Effector memory CD4-positive, alpha-beta T cell (primary cell): ENCODE results near the gene P2RY8.
"Not testable (repeated sequence)": the region's sequence is repeated elsewhere in the genome, so short reads cannot be mapped to it uniquely, and the experiment has no call there.

ENCODE experiments used
- DNase-seq, 3 donors: peaks; one replicate each; pipeline ENCODE4 v3.0.0-alpha.2; 2020
- H3K27ac ChIP-seq: 2 replicates; pipeline ENCODE4 v1.7.0; 2013; ENCODE audit warnings: mild to moderate bottlenecking, low read length, moderate library complexity; ENCODE audit not compliant: insufficient read depth, poor library complexity, severe bottlenecking
- H3K27me3 ChIP-seq: replicated peaks from 2 replicates; pipeline ENCODE4 v1.7.0; 2013; ENCODE audit warnings: mild to moderate bottlenecking, low read length; ENCODE audit not compliant: insufficient read depth, control insufficient read depth, poor library complexity, severe bottlenecking
- H3K36me3 ChIP-seq: 2 replicates; pipeline ENCODE4 v1.7.0; 2013; ENCODE audit warnings: mild to moderate bottlenecking, low read length, moderate library complexity; ENCODE audit not compliant: control insufficient read depth, insufficient read depth
- H3K4me1 ChIP-seq: 2 replicates; pipeline ENCODE4 v1.7.0; 2013; ENCODE audit warnings: low read length, mild to moderate bottlenecking; ENCODE audit not compliant: control insufficient read depth, insufficient read depth, poor library complexity, severe bottlenecking
- H3K4me3 ChIP-seq: 2 replicates; pipeline ENCODE4 v1.7.0; 2013; ENCODE audit warnings: low read length, low read depth, mild to moderate bottlenecking; ENCODE audit not compliant: insufficient read depth, poor library complexity, severe bottlenecking
- H3K9me3 ChIP-seq: 2 replicates; pipeline ENCODE4 v1.7.0; 2013; ENCODE audit warnings: mild to moderate bottlenecking, low read length, moderate library complexity; ENCODE audit not compliant: control insufficient read depth

Gene P2RY8

DNA sequence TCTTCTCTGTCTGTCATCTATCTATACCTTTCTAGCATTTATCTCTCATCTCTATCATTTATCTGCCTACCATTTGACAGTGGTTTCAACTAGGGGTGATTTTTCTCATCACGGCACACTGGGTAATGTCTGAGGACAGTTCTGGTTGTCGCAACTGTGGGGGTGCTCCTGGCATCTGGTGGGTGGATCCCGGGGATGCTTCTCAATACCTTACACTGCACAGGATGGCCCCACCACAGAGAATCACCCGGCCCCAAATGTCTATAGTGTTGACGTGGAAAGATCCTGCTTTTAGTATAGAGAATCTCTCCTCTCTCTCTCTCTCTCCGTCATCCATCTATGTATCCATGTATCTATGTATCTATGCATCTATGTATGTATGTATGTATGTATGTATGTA lies 7.2 kb downstream of the P2RY8 start:
- no peak for DNase-seq
- Histone ChIP-seq H3K27ac (no peak overlapping the region), H3K27me3 (no peaks in the 10 kb centered on the region), H3K4me1 (peaks cover 27% of the 10 kb centered on the region), H3K36me3 (peaks cover 32% of the 10 kb centered on the region), H3K4me3 (no peak overlapping the region), H3K9me3 (no peaks in the 10 kb centered on the region)

DNA sequence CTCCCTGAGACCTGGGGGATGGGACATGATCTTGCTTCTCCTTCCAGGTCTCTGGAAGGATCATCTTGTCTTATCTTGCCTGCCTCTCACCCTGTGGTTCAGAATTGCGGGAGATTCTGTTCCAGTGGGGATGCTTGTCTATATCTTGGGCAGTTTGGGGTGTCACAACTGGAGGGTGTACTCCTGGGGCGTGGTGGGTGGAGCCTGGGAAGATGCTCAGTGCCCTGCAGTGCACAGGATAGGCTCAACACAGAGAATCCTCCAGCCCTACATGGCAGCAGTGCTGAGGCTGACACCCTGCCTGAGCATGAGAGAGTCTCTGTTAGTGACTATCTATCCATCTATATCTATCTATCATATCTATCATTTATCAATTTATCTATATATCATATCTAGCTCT lies 7.7 kb downstream of the P2RY8 start:
- Histone ChIP-seq H3K27ac (no peak overlapping the region), H3K27me3 (no peaks in the 10 kb centered on the region), H3K9me3 (no peaks in the 10 kb centered on the region), H3K4me1 (peaks cover 28% of the 10 kb centered on the region), H3K4me3 (no peak overlapping the region), H3K36me3 (peaks cover 32% of the 10 kb centered on the region)
- DNase-seq, result no peak

DNA sequence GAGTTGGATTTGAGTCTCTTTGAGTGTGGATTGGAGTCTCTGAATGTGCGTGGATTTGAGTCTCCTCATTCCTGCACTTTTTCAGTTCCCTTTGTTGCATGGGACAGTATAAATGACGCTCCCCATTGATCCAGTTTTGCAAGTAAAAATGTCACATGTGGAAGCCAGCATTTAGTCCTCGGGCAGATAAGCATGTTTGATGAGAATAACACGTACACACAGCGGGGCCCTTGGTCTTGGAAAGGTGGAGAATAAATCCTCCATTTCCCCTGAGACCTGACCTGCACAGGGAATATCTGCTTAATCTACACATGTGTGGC lies 8.1 kb downstream of the P2RY8 start:
- no peak overlapping the region for H3K27ac ChIP-seq
- H3K4me1 ChIP-seq, result peaks cover 28% of the 10 kb centered on the region
- DNase-seq, result no peak
- H3K36me3 ChIP-seq, result peaks cover 32% of the 10 kb centered on the region
- no peak overlapping the region for H3K4me3 ChIP-seq
- no peaks in the 10 kb centered on the region for H3K9me3 ChIP-seq
- no peaks in the 10 kb centered on the region for H3K27me3 ChIP-seq

DNA sequence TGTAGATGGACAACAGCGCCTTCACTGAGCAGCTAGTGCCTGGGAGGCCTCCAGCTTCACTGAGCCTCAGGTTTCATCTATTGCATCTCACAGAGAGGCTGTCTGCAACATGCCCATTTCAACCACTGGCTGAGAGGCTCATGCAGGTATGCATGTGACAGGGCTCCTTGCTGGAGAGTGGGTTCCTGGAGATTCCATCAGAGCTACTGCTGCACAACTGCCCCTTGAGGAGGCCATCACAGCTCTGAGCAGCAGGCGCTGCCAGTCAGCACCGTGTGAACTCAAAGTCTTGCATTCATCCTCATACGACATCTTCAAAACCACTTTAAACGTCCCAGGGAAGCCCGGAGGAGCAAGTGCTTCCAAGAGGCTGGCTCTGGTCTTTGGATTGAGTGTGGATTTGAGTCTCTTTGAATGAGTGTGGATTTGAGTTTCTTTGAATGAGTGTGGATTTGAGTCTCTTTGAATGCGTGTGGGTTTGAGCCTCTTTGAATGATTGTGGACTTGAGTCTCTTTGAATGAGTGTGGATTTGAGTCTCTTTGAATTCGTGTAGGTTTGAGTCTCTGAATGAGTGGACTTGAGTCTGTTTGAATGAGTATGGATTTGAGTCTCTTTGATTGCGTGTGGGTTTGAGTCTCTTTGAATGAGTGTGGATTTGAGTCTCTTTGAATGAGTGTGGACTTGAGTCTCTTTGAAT lies 8.7 kb downstream of the P2RY8 start:
- peaks cover 28% of the 10 kb centered on the region for H3K4me1 ChIP-seq
- H3K36me3 ChIP-seq, result peaks cover 32% of the 10 kb centered on the region
- H3K9me3 ChIP-seq, result no peaks in the 10 kb centered on the region
- no peak for DNase-seq
- H3K27ac ChIP-seq, result no peak overlapping the region
- no peak overlapping the region for H3K4me3 ChIP-seq
- no peaks in the 10 kb centered on the region for H3K27me3 ChIP-seq

DNA sequence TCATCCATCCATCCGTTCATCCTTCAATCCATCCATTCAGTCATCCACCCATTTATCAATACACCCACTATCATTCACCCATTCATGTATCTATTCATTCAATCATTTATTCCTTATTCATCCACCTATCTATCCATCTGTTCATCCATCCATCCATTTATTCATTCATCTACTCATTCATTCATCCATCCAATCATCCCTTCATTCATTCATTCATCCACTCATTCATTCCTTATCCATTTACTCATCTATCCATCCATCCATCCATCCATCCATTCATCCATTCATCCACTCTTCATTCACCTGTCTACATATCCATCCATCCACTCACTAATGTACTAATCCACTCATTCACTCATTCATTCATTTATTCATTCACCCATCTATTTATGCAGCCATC lies 9.5 kb downstream of the P2RY8 start:
- DNase-seq, result no peak
- no peaks in the 10 kb centered on the region for H3K9me3 ChIP-seq
- H3K27me3 ChIP-seq, result no peaks in the 10 kb centered on the region
- H3K27ac ChIP-seq, result no peak overlapping the region
- peaks cover 28% of the 10 kb centered on the region for H3K36me3 ChIP-seq
- H3K4me3 ChIP-seq, result no peak overlapping the region
- peaks cover 28% of the 10 kb centered on the region for H3K4me1 ChIP-seq

DNA sequence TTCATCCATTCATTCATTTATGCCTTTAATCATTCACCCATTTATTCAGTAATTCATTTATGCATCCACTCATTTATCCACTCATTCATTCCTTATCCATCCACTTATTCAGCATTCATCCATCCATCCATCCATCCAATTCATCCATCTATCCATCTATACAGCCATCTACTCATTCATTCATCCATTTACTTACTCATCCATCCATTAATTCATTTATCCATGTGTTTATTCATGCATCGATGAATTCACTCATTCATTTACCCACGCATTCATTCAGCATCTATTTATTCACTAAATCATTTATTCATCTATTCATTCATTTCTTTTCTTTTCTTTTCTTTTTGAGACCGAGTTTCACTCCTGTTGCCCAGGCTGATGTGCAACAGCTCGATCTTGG lies 10.4 kb downstream of the P2RY8 start:
- Histone ChIP-seq H3K4me1 (peaks cover 26% of the 10 kb centered on the region), H3K36me3 (peaks cover 25% of the 10 kb centered on the region), H3K4me3 (no peak overlapping the region), H3K27me3 (no peaks in the 10 kb centered on the region), H3K9me3 (no peaks in the 10 kb centered on the region), H3K27ac (no peak overlapping the region)
- DNase-seq, result no peak

DNA sequence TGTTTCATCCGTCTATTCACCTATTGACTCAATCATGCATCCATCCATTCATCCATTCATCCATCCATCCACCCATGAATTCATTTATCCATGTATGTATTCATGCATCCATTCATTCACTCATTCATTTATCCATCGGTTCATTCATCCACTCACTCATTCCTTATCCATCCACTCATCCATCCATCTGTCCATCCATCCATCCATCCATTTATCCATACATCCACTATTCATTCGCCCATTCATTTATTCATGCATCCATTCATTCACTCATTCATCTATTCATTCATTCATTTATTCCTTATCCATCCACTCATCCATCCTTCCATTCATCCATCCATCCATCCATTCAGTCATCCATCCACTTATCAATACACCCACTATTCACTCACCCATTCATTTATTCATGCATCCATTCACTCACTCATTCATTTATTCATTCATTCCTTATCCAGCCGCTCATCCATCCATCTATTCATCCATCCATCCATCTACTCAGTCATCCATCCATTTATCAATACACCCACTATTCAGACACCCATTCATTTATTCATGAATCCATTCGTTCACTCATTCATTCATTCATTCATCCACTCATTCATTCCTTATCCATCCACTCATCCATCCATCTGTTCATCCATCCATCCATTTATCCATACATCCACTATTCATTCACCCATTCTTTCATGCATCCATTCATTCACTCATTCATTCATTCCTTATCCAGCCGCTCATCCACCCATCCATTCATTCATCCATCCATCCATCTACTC lies 11.2 kb downstream of the P2RY8 start:
- DNase-seq, result no peak
- H3K4me1 ChIP-seq, result peaks cover 24% of the 10 kb centered on the region
- no peaks in the 10 kb centered on the region for H3K27me3 ChIP-seq
- no peaks in the 10 kb centered on the region for H3K9me3 ChIP-seq
- no peak overlapping the region for H3K27ac ChIP-seq
- peaks cover 20% of the 10 kb centered on the region for H3K36me3 ChIP-seq
- no peak overlapping the region for H3K4me3 ChIP-seq

DNA sequence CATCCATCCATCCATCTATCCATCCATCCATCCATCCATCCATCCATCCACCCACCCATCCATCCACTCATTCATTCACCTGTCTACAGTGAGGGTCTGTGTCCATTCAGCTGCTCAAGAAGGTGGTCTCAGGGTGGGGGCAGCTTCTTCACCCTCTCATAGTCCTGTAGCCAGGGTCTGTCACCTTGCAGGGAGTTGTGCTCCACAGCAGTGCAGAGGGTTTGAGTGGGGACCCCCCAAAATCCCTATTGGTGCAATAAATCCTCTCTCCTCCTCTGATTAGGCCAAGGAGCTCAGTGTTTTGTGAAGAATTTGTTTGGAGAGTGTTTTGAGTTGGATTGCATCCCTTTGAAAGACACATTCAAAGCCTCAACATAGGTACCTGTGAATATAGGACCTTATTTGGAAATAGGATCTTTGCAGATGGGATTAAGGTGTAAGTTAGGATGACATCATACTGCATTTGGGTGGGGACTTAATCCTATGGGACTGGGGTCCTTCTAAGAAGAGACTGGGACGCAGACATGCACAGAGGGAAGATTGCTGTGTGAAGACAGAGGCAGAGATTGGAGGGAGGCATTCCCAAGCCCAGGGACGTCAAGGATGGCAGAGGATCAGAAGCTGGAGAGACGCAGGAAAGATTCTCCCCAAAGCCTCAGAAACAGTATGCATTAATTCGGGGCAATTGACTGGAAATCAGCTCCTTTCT lies 12.0 kb downstream of the P2RY8 start:
- Histone ChIP-seq H3K9me3 (no peaks in the 10 kb centered on the region), H3K27ac (no peak overlapping the region), H3K36me3 (peaks cover 20% of the 10 kb centered on the region), H3K27me3 (no peaks in the 10 kb centered on the region), H3K4me3 (no peak overlapping the region), H3K4me1 (peaks cover 24% of the 10 kb centered on the region)
- no peak for DNase-seq

DNA sequence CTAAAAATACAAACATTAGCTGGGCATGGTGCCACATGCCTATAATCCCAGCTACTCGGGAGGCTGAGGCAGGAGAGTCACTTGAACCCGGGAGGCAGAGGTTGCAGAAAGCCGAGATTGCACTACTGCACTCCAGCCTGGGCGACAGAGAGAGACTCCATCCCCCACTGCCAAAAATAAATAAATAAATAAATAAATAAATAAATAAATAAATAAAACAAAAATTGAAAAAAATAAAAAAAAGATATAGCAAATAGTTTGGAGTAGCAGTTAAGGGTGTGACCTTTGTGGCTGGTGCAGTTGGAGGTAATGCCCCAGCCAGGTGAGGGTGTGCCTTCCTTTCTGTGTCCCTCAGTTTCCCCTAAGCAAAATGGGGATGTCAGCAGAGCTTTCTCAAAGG lies 14.1 kb downstream of the P2RY8 start:
- not testable (repeated sequence) for H3K36me3 ChIP-seq, H3K9me3 ChIP-seq, H3K4me3 ChIP-seq, DNase-seq, H3K27ac ChIP-seq, H3K27me3 ChIP-seq
- peaks cover 17% of the 10 kb centered on the region for H3K4me1 ChIP-seq

DNA sequence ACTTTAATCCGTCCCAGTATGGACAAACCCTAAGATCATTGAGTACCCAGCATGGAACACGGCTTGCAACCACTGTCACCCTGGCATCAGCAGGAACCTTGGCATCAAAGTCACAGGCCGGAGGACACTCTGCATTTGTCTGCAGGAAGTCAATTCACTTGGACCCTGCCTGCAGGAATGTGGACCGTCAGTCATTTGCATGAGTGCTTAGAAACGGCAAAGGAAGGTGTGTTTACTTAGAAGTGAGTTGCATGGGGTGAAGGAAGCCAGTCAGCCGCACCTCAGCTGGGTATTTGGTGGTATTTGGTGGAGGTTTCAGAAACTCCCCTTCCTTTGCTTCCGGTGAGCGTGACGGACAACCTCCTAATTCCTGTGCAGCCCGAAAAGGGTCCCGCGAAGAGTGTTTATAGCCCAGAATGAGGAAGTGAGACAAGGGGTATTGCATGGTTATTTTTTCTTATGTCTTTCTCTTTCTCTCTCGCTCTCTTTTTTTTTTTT lies 15.5 kb downstream of the P2RY8 start:
- H3K27me3 ChIP-seq, result no peaks in the 10 kb centered on the region
- H3K4me1 ChIP-seq, result peaks cover 17% of the 10 kb centered on the region
- H3K36me3 ChIP-seq, result peaks cover 11% of the 10 kb centered on the region
- peak; percentile 51 to 62 (median 55) for DNase-seq
- H3K9me3 ChIP-seq, result no peaks in the 10 kb centered on the region
- H3K4me3 ChIP-seq, result no peak overlapping the region
- peak overlapping the region; percentile 55 for H3K27ac ChIP-seq
